GM19468 (cell line): ENCODE data around the gene NFYC.

Experiments used
- ATAC-seq: cut with Tn5 transposase; IDR thresholded peaks from one replicate; pipeline ENCODE4 v1.9.1; 2021; ENCODE audit warnings: mild to moderate bottlenecking, moderate library complexity, moderate number of reproducible peaks; ENCODE audit not compliant: unreplicated experiment; ENCODE audit errors: extremely low read depth

Gene NFYC

DNA sequence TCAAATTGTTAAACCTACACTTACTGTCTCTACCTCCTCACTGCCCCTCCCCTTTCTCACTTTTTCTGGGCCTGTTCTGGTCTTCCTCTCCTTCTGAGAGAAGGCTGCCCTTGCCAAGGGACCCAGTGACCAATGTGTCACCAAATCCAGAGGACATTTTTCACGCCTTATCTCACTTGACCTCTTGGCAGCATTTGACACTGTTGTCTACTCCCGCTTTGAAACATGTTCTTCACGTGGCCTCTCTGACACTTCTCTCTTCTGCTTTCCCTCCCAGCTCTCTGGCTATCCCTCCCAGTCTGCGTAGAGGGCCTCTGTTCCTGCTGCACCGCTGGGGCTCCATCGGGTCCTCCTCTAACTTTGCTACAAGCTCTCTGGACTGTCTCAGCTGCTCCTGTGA is 117.4 kb downstream of the NFYC start:
- no peak for ATAC-seq

DNA sequence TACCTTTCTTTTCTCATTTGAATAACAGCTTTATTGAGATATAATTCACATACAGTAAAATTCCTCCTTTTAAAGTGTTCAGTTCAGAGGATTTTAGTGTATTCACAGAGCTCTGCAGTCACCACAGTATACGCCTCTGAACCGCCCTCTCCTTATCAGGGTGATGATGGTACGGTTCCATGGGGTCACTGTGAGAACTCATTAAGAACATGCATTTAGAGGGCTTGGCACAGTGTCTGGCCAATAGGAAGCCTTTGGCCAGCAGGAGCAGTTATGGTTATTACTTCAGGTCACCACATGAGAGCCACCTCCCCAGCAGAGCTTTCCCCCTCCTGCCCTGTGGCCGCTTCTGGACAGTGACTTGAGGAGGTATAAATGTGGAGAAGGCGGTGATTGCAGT is 119.4 kb downstream of the NFYC start:
- ATAC-seq = no peak

DNA sequence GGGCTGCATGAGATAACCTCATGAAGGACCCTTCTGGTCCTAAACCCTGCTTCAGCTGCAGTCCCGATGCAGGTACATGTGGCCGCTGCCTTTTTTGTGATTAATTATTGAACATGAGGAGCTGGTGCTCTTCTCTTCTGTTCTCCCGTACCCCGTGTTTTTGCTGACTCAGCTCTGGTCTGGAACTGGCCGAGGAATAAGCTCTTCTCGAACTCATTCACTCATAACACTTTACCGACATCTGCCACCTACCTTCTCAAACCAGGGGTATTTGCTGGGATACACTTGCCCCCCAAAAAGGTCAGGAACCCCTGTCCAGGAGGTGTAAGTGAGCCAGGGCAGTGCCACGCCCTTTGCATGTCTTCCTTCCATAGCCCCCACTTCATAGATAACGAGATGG is 123.9 kb downstream of the NFYC start:
- ATAC-seq = no peak

GRCh38 chr1:40817791-40818263 is 126.3 kb downstream of the NFYC start:
- no peak for ATAC-seq

DNA sequence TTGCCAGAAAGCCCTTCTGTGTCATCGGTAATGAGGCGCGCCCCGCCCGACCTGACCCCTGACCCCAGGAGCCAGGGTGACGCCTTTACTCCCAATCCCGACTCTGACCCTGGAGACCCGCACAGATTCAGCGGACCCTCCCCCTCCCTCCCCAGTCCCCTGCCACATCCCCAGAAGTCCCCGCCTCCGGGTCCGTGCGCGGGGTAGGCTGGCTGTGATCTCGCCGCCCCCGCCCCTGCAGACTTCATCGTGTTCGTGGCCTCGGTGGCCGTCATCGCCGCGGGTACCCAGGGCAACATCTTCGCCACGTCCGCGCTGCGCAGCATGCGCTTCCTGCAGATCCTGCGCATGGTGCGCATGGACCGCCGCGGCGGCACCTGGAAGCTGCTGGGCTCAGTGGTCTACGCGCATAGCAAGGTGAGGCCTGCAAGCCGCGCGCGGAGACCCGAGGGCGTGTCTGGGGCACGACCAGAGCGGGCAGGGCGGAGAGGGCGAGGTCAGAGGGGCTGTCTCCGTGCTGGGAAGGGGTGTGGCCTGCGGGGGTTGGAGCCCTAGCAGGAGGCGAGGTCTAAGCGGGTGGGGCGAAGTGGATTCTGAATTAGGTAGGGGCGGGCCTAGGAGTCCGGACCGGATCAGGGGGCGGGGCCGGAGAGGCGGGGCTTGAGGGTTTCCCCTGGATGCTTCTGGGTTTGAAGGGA is 126.9 kb downstream of the NFYC start:
- ATAC-seq = no peak

- ATAC-seq = no peak
Observed at GRCh38 chr1:40819101-40819500, 127.6 kb downstream of the NFYC start.

GRCh38 chr1:40820251-40820797 is 128.8 kb downstream of the NFYC start:
- no peak for ATAC-seq
